ENCODE results near the gene GET4.
"Not testable (repeated sequence)": the region's sequence is repeated elsewhere in the genome, so short reads cannot be mapped to it uniquely, and the experiment has no call there.

The GET4 gene

DNA sequence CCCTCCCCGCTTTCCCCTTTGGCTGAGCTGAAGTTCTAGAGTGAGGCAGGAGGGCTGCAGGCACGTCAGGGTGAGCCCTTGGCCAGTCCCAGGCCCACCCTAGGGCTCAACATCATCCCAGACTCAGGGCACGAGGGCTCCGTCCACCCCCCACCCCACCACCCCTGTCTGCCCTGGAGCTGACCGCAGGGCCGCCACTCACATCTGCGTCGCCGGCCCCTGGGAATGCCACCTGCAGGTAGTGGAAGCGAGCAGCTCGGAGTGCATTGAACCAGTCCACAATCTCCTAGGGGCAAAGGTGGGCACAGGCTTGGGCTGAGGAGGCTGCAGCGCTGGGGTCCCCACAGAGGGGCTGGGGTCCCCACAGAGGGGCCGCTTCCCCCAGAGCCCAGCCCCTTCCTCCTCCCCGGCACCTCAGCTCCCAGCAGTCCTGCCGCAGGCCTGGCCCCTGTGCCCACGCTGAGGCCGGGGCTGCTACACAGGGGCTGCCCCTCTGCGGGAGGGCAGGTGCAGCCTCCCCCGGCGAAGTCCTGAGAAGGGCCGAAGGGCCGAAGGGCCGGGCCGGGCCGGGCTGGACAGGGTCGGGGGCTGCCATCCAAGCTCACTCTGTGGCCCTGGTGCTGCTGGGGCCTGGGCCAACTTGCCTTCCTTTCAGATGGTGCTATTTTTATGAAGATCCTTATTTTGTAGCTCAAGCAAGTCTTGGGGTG lies 24.1 kb downstream of the GET4 start:
- no peak for DNase-seq (ENCODE audit: low spot score)

DNA sequence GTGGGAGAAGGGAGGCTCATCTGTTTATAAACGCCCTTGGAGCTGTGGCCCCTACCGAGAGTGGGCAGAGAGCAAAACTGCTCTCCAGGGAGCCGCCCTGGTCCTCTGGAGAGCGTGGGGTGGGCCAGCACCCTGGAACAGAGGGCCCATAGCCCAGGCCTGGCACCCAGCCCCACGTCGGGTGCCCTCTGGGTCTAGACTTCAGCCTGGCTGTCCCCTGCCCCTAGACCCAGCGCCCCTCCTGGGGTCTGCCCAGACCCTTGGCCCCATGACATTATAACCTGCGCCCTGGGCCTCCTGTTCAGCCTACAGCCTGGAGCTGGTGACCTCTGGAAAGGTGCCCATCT lies 24.7 kb downstream of the GET4 start:
- no peak for DNase-seq (ENCODE audit: low spot score)

DNA sequence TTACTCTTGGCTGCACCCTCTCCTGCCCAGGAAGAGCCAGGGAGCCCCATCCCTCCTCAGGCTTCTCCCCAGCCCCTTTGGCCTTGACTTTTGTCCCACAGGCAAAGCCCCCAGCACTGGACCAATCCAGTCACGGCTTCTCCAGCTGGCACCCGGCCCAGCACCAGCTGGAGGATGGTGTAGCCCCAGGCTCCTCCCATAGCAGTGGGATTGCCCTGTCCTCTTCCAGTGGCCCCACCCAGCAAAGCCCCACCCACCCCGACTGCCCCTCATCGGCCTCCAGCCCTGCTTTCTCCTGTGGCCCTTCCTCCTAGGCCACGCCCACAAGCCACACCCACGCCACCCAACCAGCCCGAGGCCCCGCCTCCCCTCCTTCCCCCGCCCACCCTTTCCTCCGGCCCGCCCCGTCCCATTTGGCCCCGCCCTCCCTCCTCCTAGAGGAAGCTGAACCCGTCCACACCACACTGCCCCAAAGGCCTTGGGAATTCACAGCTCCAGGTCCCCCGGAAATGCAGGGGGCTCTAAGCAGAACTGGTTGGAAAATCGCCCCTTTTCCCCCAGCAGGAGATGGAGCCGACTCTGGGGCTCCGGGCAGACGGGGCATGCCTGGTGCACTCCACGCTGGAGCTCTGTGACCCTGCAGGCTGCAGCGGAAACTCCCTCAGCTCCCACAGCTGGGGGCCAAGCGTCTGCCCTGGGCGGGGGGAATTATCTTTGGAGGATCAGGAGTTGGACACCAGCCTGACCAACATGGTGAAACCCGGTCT lies 25.2 kb downstream of the GET4 start:
- DNase-seq (ENCODE audit: low spot score): peak; percentile 83

DNA sequence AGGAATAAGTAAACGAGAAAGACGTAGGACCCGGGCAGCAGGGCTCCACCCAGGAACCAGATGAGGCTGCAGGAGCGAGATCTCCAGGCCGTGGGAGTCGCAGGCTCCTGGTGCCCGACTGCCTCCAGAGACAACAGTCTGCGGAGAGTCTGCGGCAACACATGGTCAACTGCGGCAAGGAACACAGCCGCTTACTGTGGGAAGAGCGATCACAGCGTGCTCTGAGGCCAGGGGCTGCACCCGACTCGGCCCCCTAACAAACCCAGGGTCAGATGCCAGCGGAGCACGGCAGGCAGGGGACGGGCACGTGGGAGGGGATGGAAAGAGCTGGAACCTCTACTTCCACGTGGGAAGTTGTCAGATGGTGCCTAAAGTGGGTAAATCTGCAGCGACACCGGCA lies 26.6 kb downstream of the GET4 start:
- no peak for DNase-seq (ENCODE audit: low spot score)

DNA sequence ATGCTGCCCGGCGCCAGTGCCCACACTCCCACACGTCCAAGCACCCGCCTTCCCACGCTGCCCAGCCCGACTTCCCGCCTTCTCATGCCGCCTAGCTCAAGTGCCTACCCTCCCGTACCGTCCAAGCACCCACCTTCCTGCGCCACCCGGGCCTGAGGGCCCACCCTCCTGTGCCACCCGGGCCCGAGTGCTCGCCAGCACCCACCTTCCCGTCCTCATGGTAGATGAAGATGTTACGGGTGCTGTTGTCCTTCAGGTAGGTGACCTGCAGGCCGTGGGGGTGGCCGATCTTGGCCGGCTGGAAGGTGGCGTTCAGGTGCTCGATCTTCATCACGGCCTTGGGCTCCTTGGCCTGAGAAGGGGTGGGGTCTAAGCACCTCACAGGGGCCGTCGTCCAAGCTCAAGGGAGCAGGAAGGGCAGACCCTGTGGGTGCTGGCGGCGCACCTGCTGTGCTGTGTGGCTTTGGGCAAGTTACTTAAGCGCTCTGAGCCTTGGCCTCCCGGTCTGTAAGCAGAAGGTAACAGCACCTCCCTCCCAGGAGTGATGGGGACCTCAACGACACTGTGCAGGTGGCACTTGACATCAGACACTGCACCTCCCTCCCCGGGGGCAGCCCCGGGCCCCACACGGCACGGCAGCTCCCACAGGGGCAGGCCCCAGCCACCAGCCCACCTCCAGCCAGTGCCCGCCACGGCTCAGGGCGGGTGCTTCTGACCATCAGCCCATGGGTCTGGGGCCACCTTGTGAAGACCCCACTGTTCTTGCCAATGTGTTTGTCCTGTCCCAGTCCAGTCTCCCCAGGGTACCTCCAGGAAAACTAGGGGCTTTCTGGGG lies 27.8 kb downstream of the GET4 start:
- no peak for DNase-seq (ENCODE audit: low spot score)

DNA sequence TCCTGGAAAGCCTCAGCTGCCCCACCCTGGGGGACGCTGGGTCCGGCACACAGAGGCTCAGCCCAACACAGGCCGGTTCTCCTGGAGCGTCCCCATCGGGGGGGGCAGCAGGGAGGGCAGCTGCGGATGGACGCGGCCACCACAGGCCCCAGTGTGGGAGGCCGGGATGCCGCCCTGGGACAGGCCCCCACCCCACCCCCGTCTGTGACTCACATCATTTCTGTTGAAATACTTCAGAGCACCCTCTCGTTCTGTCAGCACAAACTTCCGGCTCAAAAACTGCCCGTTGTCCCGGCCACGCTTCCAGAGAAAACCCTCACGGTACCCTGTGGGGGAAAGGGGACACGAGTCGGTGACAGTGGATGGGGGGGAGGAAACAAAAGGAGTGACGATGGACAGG lies 28.5 kb downstream of the GET4 start:
- no peak for DNase-seq (ENCODE audit: low spot score)

- no peak for DNase-seq (ENCODE audit: low spot score)
Observed at GRCh38 chr7:906776-907157, 30.4 kb downstream of the GET4 start.

GRCh38 chr7:907158-907980 lies 31.0 kb downstream of the GET4 start:
- no peak for DNase-seq (ENCODE audit: low spot score)

DNA sequence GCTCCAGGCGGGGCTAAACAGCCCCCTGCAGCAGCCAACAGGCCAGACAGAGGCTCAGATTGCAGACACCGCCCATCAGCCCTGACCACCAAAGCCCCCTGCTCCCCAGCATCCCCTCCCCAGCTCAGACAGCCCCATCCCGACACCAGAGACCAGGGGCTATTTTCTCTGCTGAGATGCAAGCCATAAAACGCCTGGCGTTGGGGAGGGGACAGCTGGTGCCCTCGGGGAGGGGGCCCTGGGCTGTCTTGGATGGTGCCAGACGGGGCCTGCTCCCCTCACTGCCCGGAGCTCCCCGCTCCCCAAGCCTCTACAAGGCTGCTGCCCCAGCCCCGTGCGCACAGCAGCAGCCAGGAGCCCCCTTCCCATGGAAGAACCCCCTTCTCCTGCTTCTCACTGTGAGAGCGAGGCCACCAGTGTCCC lies 31.8 kb downstream of the GET4 start:
- DNase-seq (ENCODE audit: low spot score): no peak

GRCh38 chr7:908591-909357 lies 32.4 kb downstream of the GET4 start:
- not testable (repeated sequence) for DNase-seq (ENCODE audit: low spot score)

- DNase-seq (ENCODE audit: low spot score): peak; percentile 75
Observed at GRCh38 chr7:909358-910329, 33.3 kb downstream of the GET4 start.

DNA sequence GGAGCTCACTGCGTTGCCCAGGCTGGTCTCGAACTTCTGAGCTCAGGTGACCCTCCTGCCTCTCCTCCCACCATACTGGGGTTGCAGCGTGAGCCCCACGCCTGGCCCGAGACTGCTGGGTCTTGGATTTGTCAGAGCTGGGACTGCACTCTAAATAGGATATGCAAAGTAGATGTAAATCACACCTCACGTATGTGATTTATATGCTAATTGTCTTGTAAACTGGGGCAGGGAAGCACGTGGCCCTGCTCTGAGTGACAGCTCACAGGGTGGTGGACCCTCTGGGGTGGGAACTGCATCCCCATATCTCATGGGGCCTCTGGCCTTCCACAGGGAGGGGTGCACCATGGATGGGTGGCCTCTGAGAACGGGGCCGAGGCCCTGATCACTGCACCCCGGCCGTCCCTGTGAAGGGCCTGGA lies 34.1 kb downstream of the GET4 start:
- no peak for DNase-seq (ENCODE audit: low spot score)

DNA sequence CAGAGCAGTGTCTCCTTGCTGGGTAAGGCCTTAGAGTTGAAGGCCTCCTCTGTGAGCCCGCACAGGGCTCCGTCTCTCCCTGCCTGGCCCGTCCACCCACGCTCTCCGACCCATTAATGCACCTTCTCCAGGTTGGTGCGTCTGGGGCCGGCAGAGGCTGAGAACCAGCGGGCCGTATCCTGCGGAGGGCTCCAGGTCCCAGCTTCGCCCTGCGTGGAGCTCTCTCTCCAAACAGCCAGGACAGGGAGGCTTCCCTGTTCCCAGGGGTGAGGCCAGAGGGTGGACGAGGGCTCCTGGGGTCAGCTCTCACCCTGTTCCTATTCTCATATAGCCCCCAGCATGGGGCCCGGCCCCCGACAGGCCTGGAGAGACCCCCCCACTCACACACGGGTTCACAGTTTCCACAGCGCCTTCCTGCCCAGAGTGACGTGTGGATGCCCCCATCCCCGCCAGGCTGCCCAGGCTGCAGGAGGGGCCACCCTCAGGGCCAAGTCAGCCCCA lies 34.6 kb downstream of the GET4 start:
- DNase-seq (ENCODE audit: low spot score): no peak

GRCh38 chr7:911791-912480 lies 35.6 kb downstream of the GET4 start:
- peak; percentile 94 for DNase-seq (ENCODE audit: low spot score)

DNA sequence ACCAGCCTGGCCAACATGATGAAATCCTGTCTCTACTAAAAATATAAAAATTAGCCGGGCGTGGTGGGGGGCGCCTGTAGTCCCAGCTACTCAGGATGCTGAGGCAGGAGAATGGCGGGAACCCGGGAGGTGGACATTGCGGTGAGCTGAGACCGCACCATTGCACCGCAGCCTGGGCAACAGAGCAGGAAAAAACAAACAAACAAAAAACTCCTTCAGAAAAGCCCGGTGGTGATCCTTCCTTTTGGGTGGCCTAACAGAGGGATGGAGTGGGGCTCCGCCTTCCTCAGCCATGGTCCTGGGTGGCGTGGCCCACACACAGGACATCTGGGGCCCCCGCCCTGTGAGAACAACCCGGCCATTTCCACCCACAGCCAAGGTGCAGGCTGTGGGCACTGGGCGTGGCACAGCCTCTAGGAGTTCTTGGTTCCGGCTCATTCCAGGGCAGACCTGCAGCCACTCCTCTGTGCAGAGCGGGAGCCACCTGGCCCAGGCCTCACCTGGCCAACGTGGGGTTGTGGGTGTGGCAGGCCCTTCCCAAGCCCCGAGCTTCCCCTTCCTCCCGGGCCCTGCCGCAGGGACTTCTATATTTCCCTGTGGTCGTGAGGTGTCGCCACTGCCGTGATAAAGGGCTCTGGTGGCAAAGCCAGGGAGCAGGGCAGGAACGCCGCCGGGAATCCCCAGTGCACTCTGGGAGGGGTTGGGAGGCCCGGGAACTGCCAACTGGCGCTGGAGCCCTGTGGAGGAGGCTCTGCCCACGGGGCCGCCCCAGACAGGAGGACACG lies 37.6 kb downstream of the GET4 start:
- peak; percentile 80 for DNase-seq (ENCODE audit: low spot score)

DNA sequence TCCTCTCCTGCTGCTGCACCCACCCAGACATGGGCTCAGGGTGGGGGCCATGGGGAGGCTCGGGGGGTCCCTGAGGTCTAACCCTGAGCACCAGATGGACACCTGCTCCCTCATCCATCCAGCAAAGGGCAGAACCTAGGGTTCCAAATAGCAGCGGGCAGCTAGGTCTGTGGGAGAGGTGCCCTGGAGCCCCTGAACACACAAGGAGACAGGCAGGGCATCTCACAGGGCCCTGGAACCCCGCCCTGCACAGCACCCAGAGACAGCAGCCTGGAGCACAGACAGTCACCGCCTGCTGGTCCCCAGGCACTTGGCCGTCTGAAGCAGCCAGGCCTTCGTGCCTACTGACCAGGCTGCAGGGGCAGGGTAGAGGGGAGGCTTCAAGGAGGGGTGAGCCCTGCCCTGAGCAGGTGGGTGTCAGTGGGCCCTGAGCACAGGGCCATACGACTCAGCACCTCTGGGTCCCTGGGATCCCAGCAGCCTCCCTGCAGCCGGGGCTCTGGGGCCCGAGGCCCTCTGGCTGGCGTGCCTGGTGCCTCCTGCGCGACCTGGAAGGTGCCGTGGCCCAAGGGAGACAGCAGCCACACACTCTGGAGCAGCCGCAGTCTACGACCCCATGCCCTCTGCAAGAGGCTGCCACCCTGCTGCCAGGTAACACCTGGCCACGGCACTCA lies 38.3 kb downstream of the GET4 start:
- DNase-seq (ENCODE audit: low spot score): no peak

- DNase-seq (ENCODE audit: low spot score): no peak
Observed at GRCh38 chr7:915291-916218, 39.2 kb downstream of the GET4 start.

Data from pons (tissue), 1 donor.